22Rv1 (cell line): Measurements from ENCODE around the gene ARMC7.
"Not testable (repeated sequence)": the region's sequence is repeated elsewhere in the genome, so short reads cannot be mapped to it uniquely, and the experiment has no call there.

Experiments used
- ZFX ChIP-seq: fragments of 450-650 bp; IDR thresholded peaks from 2 replicates; pipeline ENCODE4 v1.6.1; 2017; ENCODE audit warnings: antibody characterized with exemption, borderline replicate concordance
- TF ChIP-seq, protein P1 (sequence below): fragments of 450-650 bp; IDR thresholded peaks from 2 replicates; pipeline ENCODE4 v1.5.1; 2017; ENCODE audit warnings: mild to moderate bottlenecking

DNA sequence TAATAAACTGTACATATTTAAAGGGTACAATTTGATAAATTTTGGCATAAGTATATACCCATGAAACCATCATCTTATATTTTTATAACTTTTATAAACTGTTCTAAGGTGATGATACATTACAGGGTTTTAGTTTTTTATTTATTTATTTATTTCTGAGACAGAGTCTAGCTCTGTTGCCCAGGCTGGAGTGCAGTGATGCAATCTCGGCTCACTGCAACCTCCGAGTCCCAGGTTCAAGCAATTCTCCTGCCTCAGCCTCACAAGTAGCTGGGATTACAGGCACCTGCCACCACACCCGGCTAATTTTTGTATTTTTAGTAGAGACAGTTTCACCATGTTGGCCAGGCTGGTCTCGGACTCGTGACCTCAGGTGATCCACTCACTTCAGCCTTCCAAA, 18.2 kb downstream of the ARMC7 start:
- TF ChIP-seq, protein P1, sequence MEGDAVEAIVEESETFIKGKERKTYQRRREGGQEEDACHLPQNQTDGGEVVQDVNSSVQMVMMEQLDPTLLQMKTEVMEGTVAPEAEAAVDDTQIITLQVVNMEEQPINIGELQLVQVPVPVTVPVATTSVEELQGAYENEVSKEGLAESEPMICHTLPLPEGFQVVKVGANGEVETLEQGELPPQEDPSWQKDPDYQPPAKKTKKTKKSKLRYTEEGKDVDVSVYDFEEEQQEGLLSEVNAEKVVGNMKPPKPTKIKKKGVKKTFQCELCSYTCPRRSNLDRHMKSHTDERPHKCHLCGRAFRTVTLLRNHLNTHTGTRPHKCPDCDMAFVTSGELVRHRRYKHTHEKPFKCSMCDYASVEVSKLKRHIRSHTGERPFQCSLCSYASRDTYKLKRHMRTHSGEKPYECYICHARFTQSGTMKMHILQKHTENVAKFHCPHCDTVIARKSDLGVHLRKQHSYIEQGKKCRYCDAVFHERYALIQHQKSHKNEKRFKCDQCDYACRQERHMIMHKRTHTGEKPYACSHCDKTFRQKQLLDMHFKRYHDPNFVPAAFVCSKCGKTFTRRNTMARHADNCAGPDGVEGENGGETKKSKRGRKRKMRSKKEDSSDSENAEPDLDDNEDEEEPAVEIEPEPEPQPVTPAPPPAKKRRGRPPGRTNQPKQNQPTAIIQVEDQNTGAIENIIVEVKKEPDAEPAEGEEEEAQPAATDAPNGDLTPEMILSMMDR = not testable (repeated sequence)
- TF ChIP-seq ZFX = not testable (repeated sequence)
